Measurements from ENCODE around the gene CLEC14A.

CLEC14A gene

GRCh38 chr14:38255673-38256532, at the start of gene CLEC14A:
Gene CLEC14A (minus strand): TSS chr14:38256093. CDS start chr14:38256022, 71 bp downstream.
- DNase-seq: no peak

DNA sequence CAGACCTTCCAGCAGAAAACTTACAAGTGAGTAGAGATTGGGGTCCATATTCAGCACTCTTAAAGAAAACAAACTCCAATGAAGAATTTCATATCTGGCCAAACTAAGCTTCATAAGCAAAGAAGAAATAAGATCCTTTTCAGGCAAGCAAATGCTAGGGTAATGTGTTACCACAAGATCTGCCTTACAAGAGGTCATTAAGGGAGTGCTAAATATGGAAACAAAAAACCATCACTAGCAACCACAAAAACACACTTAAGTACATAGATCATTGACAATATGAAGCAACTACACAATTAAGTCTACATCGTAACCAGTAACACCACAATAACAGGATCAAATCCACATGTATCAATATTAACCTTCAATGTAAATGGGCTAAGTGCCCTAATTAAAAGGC, 47.1 kb upstream of the CLEC14A start:
- no peak for DNase-seq

DNA sequence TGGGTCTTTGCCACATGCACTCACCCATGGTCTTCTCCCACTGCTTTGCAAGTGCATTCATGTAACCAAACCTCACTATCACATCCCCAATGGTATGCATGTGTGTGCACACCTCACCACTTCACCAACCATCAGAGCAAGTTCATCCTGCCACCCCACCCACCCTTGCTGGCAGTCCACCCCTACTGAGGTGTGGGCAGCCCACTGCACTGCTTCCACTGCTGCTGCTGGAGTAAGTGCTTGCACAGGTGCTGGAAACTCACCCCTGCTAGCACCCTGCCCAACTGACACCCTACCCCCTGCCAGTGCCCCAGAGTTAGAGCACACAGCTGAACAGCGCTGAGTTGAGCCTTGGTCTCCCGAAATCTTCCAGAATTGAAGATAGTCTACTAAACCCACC, 46.1 kb upstream of the CLEC14A start:
- no peak for DNase-seq

GRCh38 chr14:38297681-38298080, 41.8 kb upstream of the CLEC14A start:
- DNase-seq: no peak

- DNase-seq: no peak
Measured at GRCh38 chr14:38291681-38292467, 36.0 kb upstream of the CLEC14A start.

DNA sequence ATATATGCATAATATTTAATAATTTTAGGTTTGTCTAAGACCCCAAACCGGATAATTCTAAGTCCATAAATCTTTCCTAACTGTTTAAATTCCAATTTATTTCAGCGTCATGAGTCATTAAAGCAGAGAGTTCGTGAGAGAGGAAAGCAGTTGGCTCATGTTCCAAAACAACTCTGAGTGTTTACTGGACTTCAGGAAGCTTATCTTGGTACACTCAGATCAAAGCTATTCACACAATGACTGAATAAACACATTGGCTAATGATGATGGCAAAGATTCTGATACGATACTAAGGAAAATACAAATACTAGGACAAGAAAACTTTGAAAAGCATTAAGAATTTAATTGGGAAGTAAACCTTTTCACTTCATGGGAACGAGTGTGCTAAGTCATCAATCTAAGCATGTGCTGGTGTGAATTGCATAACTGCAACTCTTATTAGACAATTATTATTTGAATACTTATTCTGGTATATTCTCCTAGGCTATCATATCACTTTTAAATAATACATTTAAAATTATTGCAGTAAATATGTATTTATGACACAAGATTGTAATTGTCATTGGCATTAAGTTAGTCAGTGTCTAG, 34.8 kb upstream of the CLEC14A start:
- DNase-seq: no peak

- no peak for DNase-seq
Measured at GRCh38 chr14:38286452-38286851, 30.6 kb upstream of the CLEC14A start.

GRCh38 chr14:38285962-38286361, 30.1 kb upstream of the CLEC14A start:
- no peak for DNase-seq

- no peak for DNase-seq
Measured at GRCh38 chr14:38282936-38283335, 27.0 kb upstream of the CLEC14A start.

DNA sequence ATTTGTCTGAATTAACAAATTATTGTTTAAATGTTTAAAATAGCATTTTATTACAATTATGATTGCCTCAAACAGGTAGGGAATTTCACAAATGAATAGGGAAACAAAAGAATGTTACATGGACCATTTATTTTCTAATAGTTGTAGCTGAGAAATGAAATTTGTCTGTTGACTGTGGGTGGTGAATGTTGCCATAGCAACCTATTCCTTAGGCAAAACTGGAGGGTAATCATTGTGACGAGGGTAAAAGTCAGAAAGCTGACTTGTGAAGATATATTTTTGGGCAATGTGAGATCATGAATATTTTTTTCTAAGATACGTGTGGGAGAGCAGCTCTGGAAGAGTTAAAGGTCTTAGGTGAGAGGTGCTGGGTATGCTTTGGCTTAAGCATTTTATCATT, 24.2 kb upstream of the CLEC14A start:
- DNase-seq: no peak

- no peak for DNase-seq
Measured at GRCh38 chr14:38279572-38279971, 23.7 kb upstream of the CLEC14A start.

DNA sequence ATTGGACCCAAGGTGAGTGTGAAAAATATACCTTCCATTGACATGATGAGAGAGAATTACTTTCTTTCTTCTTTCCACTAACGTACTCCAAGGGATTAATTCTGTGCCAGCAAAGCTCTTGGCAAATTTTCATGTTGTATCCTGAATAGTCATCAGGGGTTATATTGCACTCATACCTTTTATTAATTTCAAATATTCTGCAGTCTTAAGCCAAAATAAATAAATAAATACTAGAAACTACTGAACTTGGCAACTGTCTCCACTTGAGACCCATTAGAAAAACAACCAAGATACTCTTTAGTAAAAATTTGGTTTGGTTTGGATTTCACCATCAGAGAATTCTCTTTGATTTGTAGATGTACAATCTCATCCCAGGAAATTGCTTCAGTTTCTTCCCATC, 22.1 kb upstream of the CLEC14A start:
- no peak for DNase-seq

DNA sequence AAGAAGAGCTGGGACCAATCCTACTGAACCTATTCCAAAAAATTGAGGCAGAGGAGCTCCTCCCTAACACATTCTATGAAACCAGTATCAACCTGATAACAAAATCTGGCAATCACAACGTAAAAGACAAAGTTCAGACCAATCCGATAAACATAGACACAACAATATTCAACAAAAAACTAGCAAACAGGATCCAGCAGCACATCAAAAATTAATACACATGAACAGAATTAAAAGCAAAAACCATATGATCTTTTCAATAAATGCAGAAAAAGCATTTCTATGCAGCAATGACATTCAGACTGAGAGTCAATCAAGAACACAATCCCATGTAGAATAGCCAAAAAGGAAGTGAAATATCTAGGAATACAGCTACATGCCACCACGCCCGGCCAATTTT, 7.0 kb upstream of the CLEC14A start:
- DNase-seq: no peak

DNA sequence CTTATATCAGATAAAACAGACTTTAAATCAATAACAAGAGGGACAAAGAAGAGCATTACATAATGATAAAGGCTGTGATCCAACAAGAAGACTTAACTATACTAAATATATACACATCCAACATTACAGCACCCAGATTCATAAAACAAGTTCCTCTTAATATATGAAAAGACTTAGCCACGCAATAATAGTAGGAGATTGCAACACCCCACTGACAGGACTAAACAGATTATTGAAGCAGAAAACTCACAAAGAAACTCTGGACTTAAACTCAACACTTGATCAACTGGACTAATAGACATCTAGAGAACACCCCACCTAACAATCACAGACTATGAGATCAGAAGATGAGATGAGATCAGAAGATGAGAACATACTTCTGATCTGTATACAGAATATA, 5.7 kb upstream of the CLEC14A start:
- DNase-seq: no peak

GRCh38 chr14:38257507-38257906, 1.6 kb upstream of the CLEC14A start:
- no peak for DNase-seq

- DNase-seq: no peak
Measured at GRCh38 chr14:38256533-38256840, 594 bp upstream of the CLEC14A start.

- no peak for DNase-seq
Measured at GRCh38 chr14:38255408-38255672, 553 bp downstream of the CLEC14A start.

DNA sequence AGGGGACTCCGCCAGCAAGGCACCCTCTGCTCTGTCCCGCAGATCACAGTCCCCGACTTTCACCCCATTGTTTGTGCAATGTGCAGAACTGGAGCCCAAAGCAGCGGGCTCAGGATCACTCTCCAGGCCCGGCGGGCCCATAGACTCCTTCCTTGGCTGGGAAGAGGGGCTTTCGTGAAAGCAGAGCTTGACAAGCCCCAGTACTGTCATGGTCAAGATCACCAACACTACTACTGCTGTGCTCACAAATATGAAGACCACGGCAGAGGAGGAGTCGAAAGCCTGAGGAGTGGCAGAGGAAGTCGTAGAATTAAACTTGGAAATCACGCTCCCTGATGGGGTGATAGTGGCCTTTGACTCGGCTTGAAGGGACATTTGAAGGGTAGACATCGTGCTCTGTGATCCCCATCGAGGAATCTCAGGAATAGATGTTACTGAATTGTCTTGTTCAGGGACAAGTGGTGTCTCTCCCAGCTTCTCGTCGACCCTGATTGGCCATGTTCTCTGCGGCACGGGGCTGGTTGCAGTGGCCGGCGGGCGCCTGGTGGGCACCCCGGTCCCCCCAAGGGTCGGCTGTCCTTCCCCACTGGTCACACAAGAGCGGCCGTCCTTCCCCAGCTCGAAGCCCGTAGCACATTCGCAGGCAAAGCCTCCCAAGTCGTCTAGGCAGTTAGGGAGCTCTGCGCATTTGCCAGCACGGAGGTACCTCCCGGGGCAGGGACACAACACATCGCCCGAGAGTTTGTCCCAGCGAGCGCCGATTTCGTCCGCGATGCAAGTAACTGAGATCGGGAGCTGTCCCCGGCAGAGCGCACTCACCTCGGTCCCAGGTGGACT, 1.1 kb downstream of the CLEC14A start:
- DNase-seq: no peak

GRCh38 chr14:38253676-38254075, 2.2 kb downstream of the CLEC14A start:
- no peak for DNase-seq

- no peak for DNase-seq
Measured at GRCh38 chr14:38252066-38252710, 3.7 kb downstream of the CLEC14A start.

DNA sequence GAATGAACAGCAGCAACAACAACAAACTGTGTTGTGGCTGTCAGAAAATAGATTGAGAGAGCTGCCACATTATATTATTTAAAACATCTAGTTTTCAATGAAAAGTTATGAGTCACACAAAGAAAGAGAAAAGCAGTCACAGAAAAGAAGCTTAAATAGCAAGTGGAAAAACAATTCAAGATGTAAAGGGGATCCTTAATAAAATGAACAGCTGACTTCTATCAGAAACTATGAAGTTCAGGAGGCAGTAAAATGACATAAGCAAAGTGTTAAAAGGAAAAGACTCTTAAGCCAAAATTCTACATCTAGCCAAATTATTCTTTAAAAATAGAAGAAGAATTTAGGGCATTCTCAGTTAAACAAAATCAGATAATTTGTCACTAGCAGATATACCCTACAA, 5.6 kb downstream of the CLEC14A start:
- no peak for DNase-seq

GRCh38 chr14:38248321-38249028, 7.4 kb downstream of the CLEC14A start:
- DNase-seq: no peak

Data from activated naive CD4-positive, alpha-beta T cell (primary cell).